Kidney (tissue), 14 donors: ENCODE measurements around the gene TBC1D1. TPM values are rescaled to one million over a fixed set of nuclear protein-coding genes. Genes with fewer than 3 reads are reported as not detected.
"Not testable (repeated sequence)": the region's sequence is repeated elsewhere in the genome, so short reads cannot be mapped to it uniquely, and the experiment has no call there.

ENCODE experiments used
- DNase-seq, 5 donors: peaks; one replicate each; pipeline ENCODE4 v3.0.0-alpha.2; 2013 to 2020
- FAIRE-seq: peaks from 2 replicates; lab custom pipeline; 2012; peaks lifted over from hg19 to GRCh38; lab: Jason Lieb, UNC
- H3K27ac ChIP-seq, 2 donors: one replicate each; pipeline ENCODE4 v1.7.0; 2013; ENCODE audit warnings: low read depth in 2 of 2, low read length in 2 of 2, inconsistent platforms in 1 of 2
- H3K27me3 ChIP-seq: one replicate; pipeline ENCODE4 v1.7.1; 2013; ENCODE audit warnings: low read length, inconsistent platforms; ENCODE audit not compliant: control insufficient read depth, insufficient read depth
- H3K36me3 ChIP-seq, 3 donors: one replicate each; pipeline versions ENCODE4 v1.7.0 to v1.7.1; 2013; ENCODE audit warnings: low read length in 3 of 3, control low read depth in 1 of 3, inconsistent platforms in 1 of 3; ENCODE audit not compliant: insufficient read depth in 3 of 3, control insufficient read depth in 2 of 3
- H3K4me1 ChIP-seq, 3 donors: one replicate each; pipeline versions ENCODE4 v1.7.0 to v1.7.1; 2013; ENCODE audit warnings: low read length in 3 of 3, inconsistent platforms in 1 of 3, low read depth in 1 of 3; ENCODE audit not compliant: control insufficient read depth in 2 of 3, insufficient read depth in 2 of 3
- H3K4me3 ChIP-seq, 3 donors: one replicate each; pipeline versions ENCODE4 v1.7.0 to v1.8.1; 2013; ENCODE audit warnings: low read length in 3 of 3, control low read depth in 1 of 3, inconsistent platforms in 1 of 3
- H3K9ac ChIP-seq, 3 donors: one replicate each; pipeline versions ENCODE4 v1.7.0 to v1.7.1; 2013; ENCODE audit warnings: low read length in 3 of 3, control low read depth in 1 of 3, inconsistent platforms in 1 of 3
- H3K9me3 ChIP-seq, 3 donors: one replicate each; pipeline versions ENCODE4 v1.7.0 to v1.7.1; 2013; ENCODE audit warnings: low read length in 3 of 3, control low read depth in 1 of 3, inconsistent platforms in 1 of 3; ENCODE audit not compliant: control insufficient read depth in 2 of 3, insufficient read depth in 1 of 3
- CTCF ChIP-seq: IDR thresholded peaks from 3 replicates; pipeline ENCODE4 v1.5.1; 2012; ENCODE audit warnings: mild to moderate bottlenecking, moderate library complexity, borderline replicate concordance; ENCODE audit not compliant: insufficient read depth; ENCODE audit errors: extremely low read depth
- intact Hi-C: fragments of 100-400 bp; cut with DNase I; formaldehyde crosslinking; loops from one replicate; pipeline ENCODE4 v1.11.1; 2022
- polyA plus RNA-seq: library from polyadenylated mRNA; stranded (reverse); fragments of 350-450 nt; fragmentation: Illumina TruSeq; extraction: RNeasy Lipid Tissue Mini Kit (QIAGEN cat#74804); gene quantifications from one replicate; pipeline ENCODE4 v1.2.3, GENCODE V29; 2014; ENCODE audit warnings: low read depth, low replicate concordance; ENCODE audit not compliant: insufficient read depth
- total RNA-seq: library from RNA; stranded (reverse); fragmentation: NEBNext Ultra II Directional; extraction: Animal tissue kit (Norgen Biotek cat#: 25700); gene quantifications from one replicate; pipeline ENCODE4 v1.2.1, GENCODE V29; 2021
- donor health status: control.
- donor health status: control.
- donor health status: control.
- donor health status: control.
- donor health status: control.
- donor health status: DM: yes; HTN: yes; CAD: no.
- donor health status: Normal renal cell carcinoma (clear cell type).

The TBC1D1 gene
- total and polyA plus RNA-seq, 2 donors from 2014 or later: 170 to 182 TPM

- H3K9ac ChIP-seq: no peak overlapping the region
- FAIRE-seq (no peak), DNase-seq (no peak)
- H3K36me3 ChIP-seq: no peaks in the 10 kb centered on the region
- intact Hi-C loops: no loop called here
- H3K4me3 ChIP-seq: no peak overlapping the region
- H3K27me3 ChIP-seq: no peaks in the 10 kb centered on the region
- no peak for TF ChIP-seq CTCF
- H3K27ac ChIP-seq: no peak overlapping the region
- H3K4me1 ChIP-seq: no peaks in the 10 kb centered on the region
- H3K9me3 ChIP-seq: no peaks in the 10 kb centered on the region
These were observed 23.7 kb downstream of the TBC1D1 start for GRCh38 chr4:37914539-37914938.

- Histone ChIP-seq H3K36me3 (no peaks in the 10 kb centered on the region), H3K4me3 (no peak overlapping the region), H3K9ac (no peak overlapping the region), H3K9me3 (no peaks in the 10 kb centered on the region), H3K27me3 (no peaks in the 10 kb centered on the region), H3K4me1 (no peaks in the 10 kb centered on the region), H3K27ac (no peak overlapping the region)
- intact Hi-C loops: no loop called here
- TF ChIP-seq CTCF: no peak
- FAIRE-seq (no peak), DNase-seq (no peak)
These were observed 26.5 kb downstream of the TBC1D1 start for GRCh38 chr4:37917388-37917787.

GRCh38 chr4:37918653-37919052, 27.8 kb downstream of the TBC1D1 start:
- H3K9ac ChIP-seq: no peak overlapping the region
- no peak overlapping the region for H3K4me3 ChIP-seq
- H3K9me3 ChIP-seq: no peaks in the 10 kb centered on the region
- no peak for DNase-seq
- no peaks in the 10 kb centered on the region for H3K27me3 ChIP-seq
- H3K4me1 ChIP-seq: no peaks in the 10 kb centered on the region
- H3K36me3 ChIP-seq: no peaks in the 10 kb centered on the region
- TF ChIP-seq CTCF: no peak
- no peak for FAIRE-seq
- H3K27ac ChIP-seq: no peak overlapping the region
- intact Hi-C loops: no loop called here

GRCh38 chr4:37922328-37922727, 31.4 kb downstream of the TBC1D1 start:
- H3K36me3 ChIP-seq: no peaks in the 10 kb centered on the region
- H3K4me1 ChIP-seq: no peaks in the 10 kb centered on the region
- H3K27me3 ChIP-seq: no peaks in the 10 kb centered on the region
- H3K27ac ChIP-seq: no peak overlapping the region
- intact Hi-C loops: no loop called here
- TF ChIP-seq CTCF: no peak
- no peaks in the 10 kb centered on the region for H3K9me3 ChIP-seq
- H3K9ac ChIP-seq: no peak overlapping the region
- DNase-seq: no peak
- no peak for FAIRE-seq
- H3K4me3 ChIP-seq: no peak overlapping the region

- H3K4me3 ChIP-seq, H3K27ac ChIP-seq, H3K4me1 ChIP-seq, H3K9ac ChIP-seq, H3K9me3 ChIP-seq, H3K36me3 ChIP-seq, FAIRE-seq, H3K27me3 ChIP-seq, DNase-seq, intact Hi-C loops: not testable (repeated sequence)
These were observed 32.2 kb downstream of the TBC1D1 start for GRCh38 chr4:37923089-37923488.
